WTC11 (cell line): ENCODE results near the gene FBXL14. TPM values are rescaled to one million over a fixed set of nuclear protein-coding genes. Genes with fewer than 3 reads are reported as not detected.

Source experiments
- ATAC-seq: fragments of 200-7000 bp; cut with Tn5 transposase; 2 replicates; pipeline ENCODE4 v1.10.0; 2021; ENCODE audit warnings: mild to moderate bottlenecking, moderate library complexity
- CTCF ChIA-PET: fragments of 300-600 bp; sonication (Branson Sonifier 250); formaldehyde crosslinking; loops from one replicate; lab custom pipeline; 2021; ENCODE audit warnings: antibody characterized with exemption; lab: Charles Lee
- POLR2A ChIA-PET: fragments of 350-600 bp; sonication (Branson Sonifier 250); formaldehyde crosslinking; loops from one replicate; lab custom pipeline; 2021; ENCODE audit warnings: antibody characterized with exemption; lab: Charles Lee
- DNase-seq: peaks from one replicate; pipeline ENCODE4 v3.0.0; 2021; ENCODE audit warnings: low spot score
- H3K27ac Mint-ChIP-seq: 2 replicates; pipeline ENCODE4 v1.8.0; 2021; ENCODE audit warnings: mixed read lengths
- H3K27me3 Mint-ChIP-seq: 2 replicates; pipeline ENCODE4 v1.8.0; 2021; ENCODE audit warnings: low read depth, mild to moderate bottlenecking, moderate library complexity, mixed read lengths
- H3K36me3 Mint-ChIP-seq: 2 replicates; pipeline ENCODE4 v1.8.0; 2021; ENCODE audit warnings: mixed read lengths
- H3K4me1 Mint-ChIP-seq: 2 replicates; pipeline ENCODE4 v1.8.0; 2022; ENCODE audit warnings: mixed read lengths
- H3K4me3 Mint-ChIP-seq: 2 replicates; pipeline ENCODE4 v1.8.0; 2021; ENCODE audit warnings: mild to moderate bottlenecking, moderate library complexity, mixed read lengths
- H3K9me3 Mint-ChIP-seq: 2 replicates; pipeline ENCODE4 v1.8.0; 2021; ENCODE audit warnings: mixed read lengths
- CREB1 ChIP-seq: sonication (generic); formaldehyde crosslinking; IDR thresholded peaks from 2 replicates; pipeline ENCODE4 v1.8.0; 2023; ENCODE audit warnings: mild to moderate bottlenecking, missing genetic modification reagents
- FOXK1 ChIP-seq: sonication (generic); formaldehyde crosslinking; IDR thresholded peaks from 2 replicates; pipeline ENCODE4 v1.8.0; 2022; ENCODE audit warnings: mild to moderate bottlenecking, moderate library complexity, missing genetic modification reagents
- IRF2 ChIP-seq: sonication (generic); formaldehyde crosslinking; IDR thresholded peaks from 2 replicates; pipeline ENCODE4 v1.8.0; 2022; ENCODE audit warnings: low read depth, missing genetic modification reagents, borderline replicate concordance
- KAT7 ChIP-seq: sonication (generic); formaldehyde crosslinking; IDR thresholded peaks from 2 replicates; pipeline ENCODE4 v1.8.1; 2023; ENCODE audit warnings: missing genetic modification reagents, mild to moderate bottlenecking, borderline replicate concordance
- MYBL2 ChIP-seq: sonication (generic); formaldehyde crosslinking; IDR thresholded peaks from 2 replicates; pipeline ENCODE4 v1.8.1; 2023; ENCODE audit warnings: mild to moderate bottlenecking, moderate library complexity, missing genetic modification reagents
- NFATC4 ChIP-seq: fragments of 250-450 bp; sonication (Bioruptor Pico); IDR thresholded peaks from 2 replicates; pipeline ENCODE4 v1.9.0; 2021; ENCODE audit warnings: mild to moderate bottlenecking
- NFE2L1 ChIP-seq: sonication (generic); formaldehyde crosslinking; IDR thresholded peaks from 2 replicates; pipeline ENCODE4 v1.8.1; 2023; ENCODE audit warnings: missing genetic modification reagents
- NFYB ChIP-seq: sonication (generic); formaldehyde crosslinking; conservative IDR thresholded peaks from 2 replicates; pipeline ENCODE4 v1.8.0; 2022; ENCODE audit warnings: low read depth, missing genetic modification reagents
- NR1H2 ChIP-seq: sonication (generic); formaldehyde crosslinking; IDR thresholded peaks from 2 replicates; pipeline ENCODE4 v1.9.0; 2021; ENCODE audit warnings: mild to moderate bottlenecking, moderate library complexity, missing genetic modification reagents
- RELA ChIP-seq: sonication (generic); formaldehyde crosslinking; IDR thresholded peaks from 2 replicates; pipeline ENCODE4 v1.8.1; 2022; ENCODE audit warnings: missing genetic modification reagents, mild to moderate bottlenecking, borderline replicate concordance
- TCF7 ChIP-seq: sonication (generic); formaldehyde crosslinking; IDR thresholded peaks from 2 replicates; pipeline ENCODE4 v1.8.0; 2022; ENCODE audit warnings: mild to moderate bottlenecking, low read depth, missing genetic modification reagents, moderate library complexity
- ZBTB21 ChIP-seq: sonication (generic); formaldehyde crosslinking; IDR thresholded peaks from 2 replicates; pipeline ENCODE4 v1.8.1; 2023; ENCODE audit warnings: mild to moderate bottlenecking, missing genetic modification reagents, borderline replicate concordance
- ZNF138 ChIP-seq: sonication (generic); formaldehyde crosslinking; conservative IDR thresholded peaks from 2 replicates; pipeline ENCODE4 v1.8.1; 2022; ENCODE audit warnings: mild to moderate bottlenecking, moderate library complexity, missing genetic modification reagents
- ZNF396 ChIP-seq: fragments of 250-450 bp; sonication (Bioruptor Pico); IDR thresholded peaks from 2 replicates; pipeline ENCODE4 v1.8.0; 2021; ENCODE audit warnings: mild to moderate bottlenecking, moderate library complexity, borderline replicate concordance
- ZNF416 ChIP-seq: fragments of 250-450 bp; sonication (Bioruptor Pico); IDR thresholded peaks from 2 replicates; pipeline ENCODE4 v1.9.0; 2021; ENCODE audit warnings: mild to moderate bottlenecking, inconsistent platforms
- ZNF671 ChIP-seq: fragments of 250-450 bp; sonication (Bioruptor Pico); IDR thresholded peaks from 2 replicates; pipeline ENCODE4 v1.8.0; 2021; ENCODE audit warnings: mild to moderate bottlenecking
- total RNA-seq: library from RNA; stranded (reverse); gene quantifications from 3 replicates; pipeline ENCODE4 v1.2.3, GENCODE V29; 2021
- TF ChIP-seq, protein P1 (sequence below): fragments of 250-450 bp; sonication (Bioruptor Pico); IDR thresholded peaks from 2 replicates; pipeline ENCODE4 v1.9.0; 2021; ENCODE audit warnings: mild to moderate bottlenecking
- TF ChIP-seq, protein P2 (sequence below): sonication (generic); formaldehyde crosslinking; IDR thresholded peaks from 2 replicates; pipeline ENCODE4 v1.8.0; 2022; ENCODE audit warnings: mild to moderate bottlenecking, missing genetic modification reagents
- TF ChIP-seq, protein P3 (sequence below): sonication (generic); formaldehyde crosslinking; IDR thresholded peaks from 2 replicates; pipeline ENCODE4 v1.8.1; 2022; ENCODE audit warnings: missing genetic modification reagents, borderline replicate concordance
- TF ChIP-seq, protein P4 (sequence below): fragments of 250-450 bp; sonication (Bioruptor Pico); IDR thresholded peaks from 2 replicates; pipeline ENCODE4 v1.9.0; 2021; ENCODE audit warnings: mild to moderate bottlenecking, borderline replicate concordance

Gene FBXL14
- total RNA-seq, 1 experiment from 2014 or later: 12.0 TPM

DNA sequence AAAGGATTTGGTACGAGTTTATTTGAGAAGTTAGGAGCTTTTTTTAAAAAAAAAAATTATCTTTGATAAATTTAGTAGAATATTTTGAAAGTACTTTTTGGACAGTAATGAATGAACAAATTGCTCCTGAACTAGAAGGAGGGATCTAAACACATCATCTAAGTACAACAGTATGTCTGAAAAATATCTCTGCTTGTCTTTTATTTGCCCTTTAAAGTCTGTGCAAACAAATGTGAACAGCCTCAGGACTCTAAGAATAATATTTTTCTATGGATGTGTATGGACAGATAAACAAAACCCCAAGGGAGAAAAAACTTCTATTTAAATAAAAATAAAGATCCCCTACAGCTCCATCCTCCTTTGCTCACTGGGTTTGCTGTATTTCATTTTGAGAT lies 19.5 kb downstream of the FBXL14 start (continued):
- no peak for TF ChIP-seq ZNF396 (CRISPR knock-in tag)
- TF ChIP-seq, all 79 proteins: peak for 0

DNA sequence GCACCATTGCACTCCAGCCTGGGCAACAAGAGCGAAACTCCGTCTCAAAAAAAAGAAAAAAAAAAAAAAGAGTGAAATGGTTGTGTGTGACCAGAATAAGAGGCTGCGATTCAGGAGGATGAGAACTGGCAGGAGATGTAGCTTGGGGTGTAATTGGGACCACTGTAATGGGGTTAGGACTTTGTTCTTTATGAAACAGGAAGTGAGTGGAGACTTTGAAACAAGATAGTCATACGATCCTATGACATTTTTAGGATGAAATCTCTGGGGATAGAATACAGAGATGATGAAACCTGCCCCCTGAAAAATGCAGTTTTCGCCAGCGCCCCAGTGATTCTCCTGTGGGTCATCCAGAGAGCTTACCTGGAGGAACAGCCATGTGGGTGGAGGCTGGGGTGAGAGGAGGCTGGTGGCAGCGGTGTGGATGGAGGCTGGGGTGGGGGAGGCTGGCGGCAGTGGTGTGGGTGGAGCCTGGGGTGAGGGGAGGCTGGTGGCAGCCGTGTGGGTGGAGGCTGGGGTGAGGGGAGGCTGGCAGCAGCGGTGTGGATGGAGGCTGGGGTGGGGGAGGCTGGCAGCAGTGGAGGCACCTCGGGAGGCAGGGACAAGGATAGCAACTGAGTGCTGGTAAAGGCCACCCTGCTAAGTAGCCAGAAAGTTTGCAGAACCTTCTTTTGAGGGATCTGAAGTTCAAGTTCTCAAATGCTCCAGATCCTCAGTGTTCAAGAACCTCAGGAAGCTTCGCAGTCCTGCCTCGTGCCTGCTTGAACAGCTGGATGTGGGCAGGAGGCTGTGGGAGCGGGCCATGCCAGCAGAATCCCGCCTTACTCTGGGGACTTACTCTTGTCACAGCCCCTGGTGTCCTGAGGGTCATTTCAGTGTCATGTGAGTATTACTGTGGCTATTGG lies 20.2 kb downstream of the FBXL14 start:
- peaks cover 4% of the 10 kb centered on the region for H3K9me3 Mint-ChIP-seq
- CTCF ChIA-PET: interaction anchor here (1.1 to 4.3 kb wide), 2 partner anchors 57 to 79 kb away, joined by 4 to 24 read pairs; no protein-coding TSS in a partner anchor
- peaks cover 12% of the 10 kb centered on the region for H3K27me3 Mint-ChIP-seq
- TF ChIP-seq, protein P1, sequence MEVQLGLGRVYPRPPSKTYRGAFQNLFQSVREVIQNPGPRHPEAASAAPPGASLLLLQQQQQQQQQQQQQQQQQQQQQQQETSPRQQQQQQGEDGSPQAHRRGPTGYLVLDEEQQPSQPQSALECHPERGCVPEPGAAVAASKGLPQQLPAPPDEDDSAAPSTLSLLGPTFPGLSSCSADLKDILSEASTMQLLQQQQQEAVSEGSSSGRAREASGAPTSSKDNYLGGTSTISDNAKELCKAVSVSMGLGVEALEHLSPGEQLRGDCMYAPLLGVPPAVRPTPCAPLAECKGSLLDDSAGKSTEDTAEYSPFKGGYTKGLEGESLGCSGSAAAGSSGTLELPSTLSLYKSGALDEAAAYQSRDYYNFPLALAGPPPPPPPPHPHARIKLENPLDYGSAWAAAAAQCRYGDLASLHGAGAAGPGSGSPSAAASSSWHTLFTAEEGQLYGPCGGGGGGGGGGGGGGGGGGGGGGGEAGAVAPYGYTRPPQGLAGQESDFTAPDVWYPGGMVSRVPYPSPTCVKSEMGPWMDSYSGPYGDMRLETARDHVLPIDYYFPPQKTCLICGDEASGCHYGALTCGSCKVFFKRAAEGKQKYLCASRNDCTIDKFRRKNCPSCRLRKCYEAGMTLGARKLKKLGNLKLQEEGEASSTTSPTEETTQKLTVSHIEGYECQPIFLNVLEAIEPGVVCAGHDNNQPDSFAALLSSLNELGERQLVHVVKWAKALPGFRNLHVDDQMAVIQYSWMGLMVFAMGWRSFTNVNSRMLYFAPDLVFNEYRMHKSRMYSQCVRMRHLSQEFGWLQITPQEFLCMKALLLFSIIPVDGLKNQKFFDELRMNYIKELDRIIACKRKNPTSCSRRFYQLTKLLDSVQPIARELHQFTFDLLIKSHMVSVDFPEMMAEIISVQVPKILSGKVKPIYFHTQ: no peak
- no peak for TF ChIP-seq NFATC4 (CRISPR knock-in tag)
- TF ChIP-seq NFE2L1 (CRISPR knock-in tag): no peak
- TF ChIP-seq ZNF416 (CRISPR knock-in tag): no peak
- no peak for TF ChIP-seq KAT7 (CRISPR knock-in tag)
- TF ChIP-seq, protein P2, sequence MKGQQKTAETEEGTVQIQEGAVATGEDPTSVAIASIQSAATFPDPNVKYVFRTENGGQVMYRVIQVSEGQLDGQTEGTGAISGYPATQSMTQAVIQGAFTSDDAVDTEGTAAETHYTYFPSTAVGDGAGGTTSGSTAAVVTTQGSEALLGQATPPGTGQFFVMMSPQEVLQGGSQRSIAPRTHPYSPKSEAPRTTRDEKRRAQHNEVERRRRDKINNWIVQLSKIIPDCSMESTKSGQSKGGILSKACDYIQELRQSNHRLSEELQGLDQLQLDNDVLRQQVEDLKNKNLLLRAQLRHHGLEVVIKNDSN (CRISPR knock-in tag): no peak
- no peak for TF ChIP-seq NR1H2 (CRISPR knock-in tag)
- TF ChIP-seq, protein P3, sequence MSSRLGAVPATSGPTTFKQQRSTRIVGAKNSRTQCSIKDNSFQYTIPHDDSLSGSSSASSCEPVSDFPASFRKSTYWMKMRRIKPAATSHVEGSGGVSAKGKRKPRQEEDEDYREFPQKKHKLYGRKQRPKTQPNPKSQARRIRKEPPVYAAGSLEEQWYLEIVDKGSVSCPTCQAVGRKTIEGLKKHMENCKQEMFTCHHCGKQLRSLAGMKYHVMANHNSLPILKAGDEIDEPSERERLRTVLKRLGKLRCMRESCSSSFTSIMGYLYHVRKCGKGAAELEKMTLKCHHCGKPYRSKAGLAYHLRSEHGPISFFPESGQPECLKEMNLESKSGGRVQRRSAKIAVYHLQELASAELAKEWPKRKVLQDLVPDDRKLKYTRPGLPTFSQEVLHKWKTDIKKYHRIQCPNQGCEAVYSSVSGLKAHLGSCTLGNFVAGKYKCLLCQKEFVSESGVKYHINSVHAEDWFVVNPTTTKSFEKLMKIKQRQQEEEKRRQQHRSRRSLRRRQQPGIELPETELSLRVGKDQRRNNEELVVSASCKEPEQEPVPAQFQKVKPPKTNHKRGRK: no peak
- TF ChIP-seq ZNF138 (CRISPR knock-in tag): no peak
- no peak for TF ChIP-seq NFYB
- no peak for TF ChIP-seq RELA (CRISPR knock-in tag)
- no peak for TF ChIP-seq IRF2
- no peak for TF ChIP-seq TCF7 (CRISPR knock-in tag)
- no peak for TF ChIP-seq ZNF671 (CRISPR knock-in tag)
- no peak for TF ChIP-seq ZBTB21 (CRISPR knock-in tag)
- no peak for TF ChIP-seq FOXK1 (CRISPR knock-in tag)
- TF ChIP-seq, protein P4, sequence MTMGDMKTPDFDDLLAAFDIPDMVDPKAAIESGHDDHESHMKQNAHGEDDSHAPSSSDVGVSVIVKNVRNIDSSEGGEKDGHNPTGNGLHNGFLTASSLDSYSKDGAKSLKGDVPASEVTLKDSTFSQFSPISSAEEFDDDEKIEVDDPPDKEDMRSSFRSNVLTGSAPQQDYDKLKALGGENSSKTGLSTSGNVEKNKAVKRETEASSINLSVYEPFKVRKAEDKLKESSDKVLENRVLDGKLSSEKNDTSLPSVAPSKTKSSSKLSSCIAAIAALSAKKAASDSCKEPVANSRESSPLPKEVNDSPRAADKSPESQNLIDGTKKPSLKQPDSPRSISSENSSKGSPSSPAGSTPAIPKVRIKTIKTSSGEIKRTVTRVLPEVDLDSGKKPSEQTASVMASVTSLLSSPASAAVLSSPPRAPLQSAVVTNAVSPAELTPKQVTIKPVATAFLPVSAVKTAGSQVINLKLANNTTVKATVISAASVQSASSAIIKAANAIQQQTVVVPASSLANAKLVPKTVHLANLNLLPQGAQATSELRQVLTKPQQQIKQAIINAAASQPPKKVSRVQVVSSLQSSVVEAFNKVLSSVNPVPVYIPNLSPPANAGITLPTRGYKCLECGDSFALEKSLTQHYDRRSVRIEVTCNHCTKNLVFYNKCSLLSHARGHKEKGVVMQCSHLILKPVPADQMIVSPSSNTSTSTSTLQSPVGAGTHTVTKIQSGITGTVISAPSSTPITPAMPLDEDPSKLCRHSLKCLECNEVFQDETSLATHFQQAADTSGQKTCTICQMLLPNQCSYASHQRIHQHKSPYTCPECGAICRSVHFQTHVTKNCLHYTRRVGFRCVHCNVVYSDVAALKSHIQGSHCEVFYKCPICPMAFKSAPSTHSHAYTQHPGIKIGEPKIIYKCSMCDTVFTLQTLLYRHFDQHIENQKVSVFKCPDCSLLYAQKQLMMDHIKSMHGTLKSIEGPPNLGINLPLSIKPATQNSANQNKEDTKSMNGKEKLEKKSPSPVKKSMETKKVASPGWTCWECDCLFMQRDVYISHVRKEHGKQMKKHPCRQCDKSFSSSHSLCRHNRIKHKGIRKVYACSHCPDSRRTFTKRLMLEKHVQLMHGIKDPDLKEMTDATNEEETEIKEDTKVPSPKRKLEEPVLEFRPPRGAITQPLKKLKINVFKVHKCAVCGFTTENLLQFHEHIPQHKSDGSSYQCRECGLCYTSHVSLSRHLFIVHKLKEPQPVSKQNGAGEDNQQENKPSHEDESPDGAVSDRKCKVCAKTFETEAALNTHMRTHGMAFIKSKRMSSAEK (CRISPR knock-in tag): no peak
- no peak for TF ChIP-seq CREB1 (CRISPR knock-in tag)
- TF ChIP-seq MYBL2 (CRISPR knock-in tag): no peak
- DNase-seq (no peak), ATAC-seq (no peak)
- POLR2A ChIA-PET: interaction anchor here (1.5 kb wide), 1 partner anchor 9 kb away, joined by 3 read pairs; no protein-coding TSS in a partner anchor
- no peaks in the 10 kb centered on the region for H3K4me1 Mint-ChIP-seq
- H3K36me3 Mint-ChIP-seq: peaks cover 5% of the 10 kb centered on the region; the same call in 1 of the 2 replicates
- no peak overlapping the region for H3K4me3 Mint-ChIP-seq
- no peak overlapping the region for H3K27ac Mint-ChIP-seq
